Urothelium cell line (cell line): ENCODE results near the gene IL25.
"Not testable (repeated sequence)": the region's sequence is repeated elsewhere in the genome, so short reads cannot be mapped to it uniquely, and the experiment has no call there.

ENCODE experiments used
- DNase-seq: peaks from one replicate; pipeline ENCODE4 v3.0.0; 2011; ENCODE audit warnings: low spot score, mixed read lengths
- FAIRE-seq: peaks from 2 replicates; lab custom pipeline; 2011; peaks lifted over from hg19 to GRCh38; lab: Jason Lieb, UNC

Gene IL25

GRCh38 chr14:23387916-23388882 is 15.6 kb downstream of the IL25 start:
- DNase-seq, result no peak
- no peak for FAIRE-seq

DNA sequence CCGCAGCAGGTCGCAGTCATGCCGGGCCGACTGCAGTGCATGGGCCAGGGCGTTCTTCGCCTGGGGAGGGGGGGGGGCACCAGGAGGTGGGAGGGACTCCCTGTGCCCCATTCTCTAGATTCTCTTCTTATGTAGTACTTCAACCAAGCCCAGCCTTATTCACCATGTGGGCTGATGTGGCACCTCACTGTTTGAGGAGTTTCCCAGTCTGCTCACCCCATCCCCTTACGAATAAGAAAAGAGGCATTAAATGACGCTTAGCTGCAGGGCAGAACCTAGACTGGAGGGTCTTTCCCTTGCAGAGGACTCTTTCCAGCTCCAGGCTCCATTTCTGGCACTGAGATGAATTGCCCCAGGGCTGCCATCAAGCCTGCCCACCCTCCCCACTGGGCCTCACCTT is 16.4 kb downstream of the IL25 start:
- FAIRE-seq (no peak), DNase-seq (no peak)

GRCh38 chr14:23389396-23389795 is 16.8 kb downstream of the IL25 start:
- FAIRE-seq, result no peak
- DNase-seq, result no peak

- not testable (repeated sequence) for FAIRE-seq, DNase-seq
Measured at GRCh38 chr14:23389871-23390270, 17.3 kb downstream of the IL25 start.

DNA sequence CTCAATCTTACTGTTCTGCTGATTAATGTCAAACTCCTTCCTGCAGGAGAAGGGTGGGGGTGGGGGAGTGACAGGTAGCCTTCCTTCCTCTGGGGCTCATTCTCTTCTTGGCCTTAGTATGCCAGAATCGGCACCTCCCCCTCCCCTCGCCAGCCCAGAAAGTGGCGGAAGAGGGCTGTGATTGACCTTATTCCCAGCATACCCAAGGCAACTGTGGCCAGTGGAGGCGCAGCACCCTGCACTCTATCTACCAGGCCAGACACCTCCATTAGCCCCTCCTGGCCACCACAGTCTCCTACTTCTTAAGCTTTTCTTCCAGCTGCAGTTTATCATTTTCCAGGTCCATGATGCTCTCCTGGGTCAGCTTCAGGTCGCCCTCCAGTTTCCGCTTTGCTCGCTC is 20.0 kb downstream of the IL25 start:
- no peak for FAIRE-seq
- no peak for DNase-seq

GRCh38 chr14:23396126-23396525 is 23.5 kb downstream of the IL25 start:
- FAIRE-seq (no peak), DNase-seq (no peak)

DNA sequence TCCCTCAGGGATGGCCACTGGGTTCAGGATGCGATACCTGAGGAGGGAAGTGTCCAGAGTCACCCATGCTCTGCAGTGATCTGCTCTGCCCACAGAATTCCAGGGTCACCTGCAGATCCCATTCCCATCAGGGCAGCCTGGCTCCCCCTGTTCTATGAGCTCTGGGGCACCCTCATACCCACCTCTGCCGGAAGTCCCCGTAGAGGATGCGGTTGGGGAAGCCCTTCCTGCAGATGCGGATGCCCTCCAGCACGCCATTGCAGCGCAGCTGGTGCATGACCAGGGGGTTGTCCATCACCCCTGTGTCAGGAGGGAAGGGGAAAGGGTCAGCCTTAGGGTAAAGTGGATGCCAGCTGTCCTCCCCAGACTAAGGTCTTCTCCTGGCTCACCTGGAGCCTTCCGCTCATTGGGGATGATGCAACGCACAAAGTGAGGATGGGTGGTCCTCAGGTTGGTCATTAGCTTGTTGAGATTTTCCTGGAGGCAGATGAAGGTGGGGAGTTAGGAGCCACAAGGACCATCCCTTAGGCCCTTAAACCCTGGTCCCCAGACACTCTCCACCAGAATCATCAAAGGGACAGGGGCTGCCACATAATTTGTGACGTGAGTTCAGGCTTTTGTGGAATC is 24.3 kb downstream of the IL25 start:
- DNase-seq (no peak), FAIRE-seq (no peak)

DNA sequence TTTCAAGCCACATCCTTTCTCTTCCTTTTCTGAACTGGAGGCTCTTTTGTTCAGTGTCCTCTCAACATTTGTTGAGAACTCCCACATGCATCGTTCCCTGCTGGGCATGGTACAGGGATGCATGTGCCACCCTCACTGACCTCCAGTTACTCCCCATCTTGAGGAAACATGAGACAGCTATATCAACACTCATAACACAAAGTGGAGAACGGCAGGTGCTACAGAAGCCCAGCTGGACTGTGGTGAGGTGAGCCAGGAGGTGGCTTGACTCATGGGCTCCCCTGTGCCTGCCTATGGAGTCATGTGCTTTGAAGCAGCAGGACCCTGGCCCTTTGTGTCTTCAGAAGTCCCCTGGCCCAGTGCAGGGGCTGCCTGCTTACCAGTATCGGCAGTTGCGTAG is 25.7 kb downstream of the IL25 start:
- FAIRE-seq (no peak), DNase-seq (no peak)

- no peak for FAIRE-seq
Measured at GRCh38 chr14:23399136-23399535, 26.5 kb downstream of the IL25 start.

GRCh38 chr14:23399591-23399990 is 27.0 kb downstream of the IL25 start:
- FAIRE-seq, result no peak

More at GRCh38 chr14:23399136-23399535, 26.5 kb downstream of the IL25 start:
- no peak for DNase-seq

DNA sequence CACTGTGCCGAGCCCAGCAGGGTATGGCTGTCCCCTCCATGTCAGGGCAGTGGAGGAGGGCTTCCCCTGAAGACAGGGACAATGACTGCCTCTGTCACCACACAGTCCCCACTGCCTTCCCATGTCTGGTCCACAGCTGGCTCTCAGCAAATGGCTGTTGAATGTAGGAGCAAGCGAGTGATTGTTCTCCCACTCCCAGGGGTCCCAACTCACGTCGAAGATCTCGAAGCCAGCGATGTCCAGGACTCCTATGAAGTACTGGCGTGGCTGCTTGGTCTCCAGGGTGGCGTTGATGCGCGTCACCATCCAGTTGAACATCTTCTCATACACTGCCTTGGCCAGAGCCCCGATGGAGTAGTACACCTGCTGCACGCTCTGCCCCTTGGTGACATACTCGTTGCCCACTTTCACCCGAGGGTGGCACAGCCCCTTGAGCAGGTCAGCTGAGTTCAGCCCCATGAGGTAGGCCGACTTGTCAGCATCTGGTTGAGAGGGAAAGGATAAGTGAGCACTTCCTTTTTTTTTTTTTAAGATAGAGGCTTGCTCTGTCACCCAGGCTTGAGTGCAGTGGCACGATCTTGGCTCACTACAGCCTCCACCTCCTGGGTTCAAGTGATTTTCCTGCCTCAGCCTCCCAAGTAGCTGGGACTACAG is 28.0 kb downstream of the IL25 start:
- FAIRE-seq, result not testable (repeated sequence)

More at GRCh38 chr14:23399591-23399990, 27.0 kb downstream of the IL25 start:
- DNase-seq, result no peak

DNA sequence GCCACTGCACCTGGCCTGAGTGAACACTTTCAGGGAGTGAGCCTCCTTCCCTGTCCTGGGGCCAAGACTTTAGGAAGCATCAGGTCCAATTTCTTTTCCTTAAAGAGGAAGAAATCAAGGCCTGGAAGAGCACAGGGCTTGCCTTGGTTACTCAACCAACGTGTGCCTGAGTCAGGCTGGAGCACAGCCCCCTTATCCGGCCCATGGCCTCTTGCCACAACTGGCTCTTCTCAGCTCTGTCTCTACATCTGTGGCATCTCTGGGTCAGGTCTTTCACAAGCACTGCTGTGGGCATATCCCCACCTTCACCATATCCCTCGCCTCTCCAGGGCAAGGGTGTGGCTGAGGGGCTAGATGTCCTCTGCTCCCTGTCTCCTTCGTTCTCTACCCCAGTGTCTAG is 28.7 kb downstream of the IL25 start:
- DNase-seq (no peak), FAIRE-seq (no peak)

More for the DNA sequence above, 28.0 kb downstream of the IL25 start:
- DNase-seq, result not testable (repeated sequence)

GRCh38 chr14:23402296-23403138 is 29.9 kb downstream of the IL25 start:
- FAIRE-seq, result no peak
- DNase-seq, result no peak

DNA sequence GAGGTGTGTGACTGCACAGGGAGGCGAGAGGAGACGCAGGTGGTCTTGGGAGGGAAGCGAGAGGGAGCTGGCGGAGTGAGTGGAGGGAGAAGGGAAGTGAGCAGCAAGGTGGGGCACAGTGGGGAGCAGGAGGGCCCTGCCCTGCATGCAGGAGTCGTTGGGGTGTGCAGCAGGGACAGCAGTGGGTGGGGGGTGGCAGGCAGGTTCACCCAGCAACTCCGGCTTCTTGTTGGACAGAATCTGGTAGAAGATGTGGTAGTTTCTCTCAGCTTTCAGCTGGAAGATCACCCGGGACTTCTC is 30.5 kb downstream of the IL25 start:
- FAIRE-seq (no peak), DNase-seq (no peak)

DNA sequence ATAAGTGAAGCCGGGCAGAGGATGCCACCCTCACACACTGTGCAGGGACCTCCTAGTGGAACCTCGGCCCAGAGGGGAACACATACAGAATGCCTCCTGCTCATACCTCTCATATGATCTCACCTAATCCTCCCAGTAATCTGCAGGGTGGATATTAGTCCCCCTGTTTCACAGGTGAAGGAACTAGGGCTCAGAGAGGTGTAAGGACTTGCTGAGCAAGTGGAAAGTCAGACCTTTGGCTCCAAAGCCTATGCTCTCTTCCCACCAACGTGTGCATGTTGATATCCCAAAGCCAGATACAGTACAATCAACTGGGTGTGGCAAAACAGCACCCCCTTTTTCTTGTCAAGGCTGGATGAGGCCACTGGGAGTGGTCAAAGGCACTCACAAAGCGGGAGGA is 31.3 kb downstream of the IL25 start:
- FAIRE-seq (no peak), DNase-seq (no peak)

DNA sequence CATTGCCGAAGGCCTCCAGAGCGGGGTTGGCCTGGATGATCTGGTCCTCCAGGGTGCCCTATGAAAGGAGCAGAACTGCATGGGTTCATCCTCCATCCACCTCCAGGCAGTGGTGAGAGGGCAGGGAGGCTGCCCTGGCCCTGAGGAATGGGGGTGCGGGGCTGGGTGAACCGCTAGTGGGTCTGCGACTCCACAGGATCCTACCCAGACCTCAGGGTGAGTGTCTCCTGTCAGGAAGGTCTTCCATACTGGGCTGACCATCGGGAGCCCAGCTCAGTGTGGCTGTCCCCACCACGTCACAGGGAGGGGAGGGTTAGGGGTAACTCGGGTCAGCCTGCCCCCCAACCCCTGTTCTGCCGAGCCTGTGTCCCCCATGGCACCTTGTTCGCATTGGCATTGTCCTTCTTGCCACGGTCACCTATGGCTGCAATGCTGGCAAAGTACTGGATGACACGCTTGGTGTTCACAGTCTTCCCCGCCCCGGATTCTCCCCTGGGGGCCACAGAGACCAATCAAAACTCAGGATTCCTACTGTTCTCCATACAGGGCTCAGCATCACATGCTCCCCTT is 31.8 kb downstream of the IL25 start:
- FAIRE-seq, result no peak
- no peak for DNase-seq

DNA sequence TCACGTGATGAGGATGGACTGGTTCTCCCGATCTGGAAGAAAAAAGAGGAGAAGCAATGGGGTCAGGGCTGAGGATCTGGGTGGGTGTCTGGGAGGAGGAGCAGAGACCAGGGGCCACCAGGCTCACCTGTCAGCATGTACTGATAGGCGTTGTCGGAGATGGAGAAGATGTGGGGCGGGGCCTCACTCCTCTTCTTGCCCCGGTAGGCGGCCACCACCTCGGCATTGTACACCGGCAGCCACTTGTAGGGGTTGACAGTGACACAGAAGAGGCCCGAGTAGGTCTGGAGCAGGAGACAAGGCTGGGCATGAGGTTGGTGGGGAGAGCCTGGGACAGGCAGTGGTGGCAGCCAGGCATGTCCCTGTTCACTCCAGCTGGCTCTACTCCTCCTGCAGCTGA is 32.5 kb downstream of the IL25 start:
- FAIRE-seq (no peak), DNase-seq (no peak)

- FAIRE-seq (no peak), DNase-seq (no peak)
Measured at GRCh38 chr14:23405516-23406025, 33.0 kb downstream of the IL25 start.

GRCh38 chr14:23406244-23406643 is 33.6 kb downstream of the IL25 start:
- DNase-seq (no peak), FAIRE-seq (no peak)

- no peak for DNase-seq
- no peak for FAIRE-seq
Measured at GRCh38 chr14:23406725-23407355, 34.2 kb downstream of the IL25 start.
